Measurements from ENCODE around the gene TNS4.
A peak's percentile ranks its signal among the peaks of the same experiment; 100 is the strongest.

TNS4 gene

DNA sequence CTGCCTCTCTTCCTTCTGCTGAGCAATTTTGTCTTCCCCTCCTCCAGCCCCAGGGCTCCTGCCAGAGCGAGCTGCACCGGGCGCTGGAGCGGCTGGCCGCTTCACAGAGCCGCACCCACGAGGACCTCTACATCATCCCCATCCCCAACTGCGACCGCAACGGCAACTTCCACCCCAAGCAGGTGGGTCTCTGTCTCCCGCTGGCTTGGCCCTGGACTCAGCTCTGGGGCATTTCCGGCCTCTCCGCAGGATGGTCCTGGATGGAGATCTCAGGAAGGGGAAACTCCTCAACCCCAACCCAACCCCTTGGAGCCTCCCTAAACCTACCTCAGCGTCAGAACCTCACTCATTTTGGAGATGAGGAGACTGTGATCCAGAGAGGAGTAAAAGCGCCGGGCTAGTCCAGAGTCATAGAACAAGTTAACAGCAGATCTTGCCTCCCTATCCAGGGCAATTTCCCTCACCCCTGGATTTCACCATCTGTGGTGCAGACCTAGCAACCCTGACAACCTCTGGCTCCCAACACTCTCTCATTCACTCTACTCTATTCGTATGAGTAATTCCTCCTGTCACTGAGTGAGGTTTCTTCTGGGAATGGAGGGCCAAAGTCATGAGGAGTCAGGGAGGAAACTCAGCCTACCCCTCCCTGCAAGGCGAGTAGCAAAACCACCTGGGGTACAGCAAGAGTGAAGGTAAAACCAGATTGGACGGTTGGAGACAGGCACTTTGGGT is 47.4 kb downstream of the TNS4 start:
- DNase-seq: no peak

DNA sequence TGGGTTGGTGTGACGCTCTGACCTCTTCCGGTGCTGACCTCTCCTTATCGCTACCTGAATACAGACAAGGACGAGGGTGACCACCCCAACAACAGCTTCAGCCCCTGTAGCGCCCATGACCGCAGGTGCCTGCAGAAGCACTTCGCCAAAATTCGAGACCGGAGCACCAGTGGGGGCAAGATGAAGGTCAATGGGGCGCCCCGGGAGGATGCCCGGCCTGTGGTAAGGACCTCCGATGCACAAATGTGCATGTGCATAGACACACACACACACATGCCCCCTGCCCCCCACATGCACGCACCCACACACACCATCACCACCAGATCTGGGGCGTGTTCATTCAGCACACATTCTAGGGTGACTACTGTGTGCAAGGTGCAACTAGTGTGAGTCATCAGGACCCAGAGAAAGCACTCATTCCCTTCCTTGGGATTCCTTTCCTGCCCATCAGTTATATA is 48.5 kb downstream of the TNS4 start:
- DNase-seq: no peak

DNA sequence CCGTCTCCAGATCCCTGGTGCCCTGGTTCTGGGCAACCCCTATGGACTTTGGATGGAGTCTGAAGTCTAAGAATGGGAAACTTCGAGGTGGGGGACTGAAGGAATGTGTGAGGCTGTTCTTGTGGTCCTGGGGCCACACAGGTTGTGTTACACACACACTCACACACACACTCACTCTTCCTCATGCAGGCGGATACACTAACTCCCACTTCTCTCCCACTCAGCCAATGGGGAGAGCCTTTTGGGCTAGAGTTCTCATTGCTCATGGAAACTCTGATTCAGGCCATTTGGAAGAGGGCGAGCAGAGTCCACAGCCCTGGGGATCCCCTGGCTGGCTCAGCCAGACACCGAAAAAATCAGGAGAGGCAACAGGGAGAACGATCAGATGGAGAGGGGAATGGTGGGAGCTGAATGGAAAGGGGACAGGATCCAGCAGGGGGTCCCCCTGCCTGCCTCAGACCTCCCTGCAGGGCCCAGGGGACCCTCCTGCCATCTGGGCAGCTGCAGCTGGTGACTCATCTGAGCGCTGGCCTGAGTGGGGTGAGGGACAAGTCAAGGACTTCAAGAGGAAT is 49.1 kb downstream of the TNS4 start:
- no peak for DNase-seq

GRCh38 chr17:40451420-40451819 is 50.0 kb downstream of the TNS4 start:
- no peak for DNase-seq

GRCh38 chr17:40450175-40450574 is 51.2 kb downstream of the TNS4 start:
- DNase-seq: peak; percentile 40

DNA sequence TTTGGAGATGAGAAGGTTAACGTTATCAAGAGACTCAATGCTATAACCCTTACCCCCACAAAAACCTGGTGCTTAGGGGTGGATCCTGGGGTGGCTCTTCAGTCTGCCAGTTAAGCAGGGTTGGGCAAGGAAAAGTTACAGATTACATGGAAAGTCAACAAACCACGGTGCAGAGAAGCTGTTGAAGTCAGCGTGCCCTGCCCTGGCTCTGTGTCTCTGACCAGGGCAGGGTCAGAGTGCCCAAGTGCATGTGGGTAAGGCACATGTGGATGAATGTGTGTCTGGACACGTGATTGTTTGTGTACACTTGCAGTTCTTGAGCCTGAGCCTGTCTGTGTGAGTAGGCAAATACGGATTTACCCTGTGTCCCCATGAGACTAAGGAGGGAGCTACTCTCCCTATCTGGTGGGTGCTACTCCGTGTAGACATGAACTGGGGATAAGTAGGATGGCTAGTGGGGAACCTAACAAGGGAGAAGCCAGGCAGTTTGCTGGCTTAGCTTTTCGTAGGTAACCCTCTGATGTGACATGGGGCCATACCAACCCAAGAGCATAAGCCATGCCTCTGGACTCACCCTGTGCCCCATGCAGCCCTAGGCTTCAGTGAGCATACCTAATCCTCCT is 52.7 kb downstream of the TNS4 start:
- no peak for DNase-seq

DNA sequence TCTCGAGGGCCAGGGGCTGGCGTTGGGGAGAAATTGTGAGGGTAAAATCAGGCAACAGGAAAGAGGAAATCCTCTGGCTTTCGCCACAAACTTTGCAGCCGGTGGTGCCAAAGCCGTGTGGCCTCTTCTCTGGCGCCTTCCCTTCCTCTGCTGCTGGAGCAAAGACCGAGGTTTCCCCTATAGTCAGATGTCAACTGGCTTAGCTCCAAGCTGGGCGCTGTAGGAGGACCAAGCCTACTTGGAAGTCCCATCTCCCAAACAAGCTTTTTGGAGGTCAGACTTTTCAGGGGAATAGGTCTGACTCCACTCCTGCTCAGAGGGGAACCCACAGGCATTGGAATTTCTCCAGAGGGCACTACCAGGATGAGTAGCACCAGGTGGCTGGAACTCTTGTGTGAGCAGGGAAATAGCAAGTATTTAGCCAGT is 53.2 kb downstream of the TNS4 start:
- no peak for DNase-seq

GRCh38 chr17:40447806-40448205 is 53.6 kb downstream of the TNS4 start:
- no peak for DNase-seq

GRCh38 chr17:40447148-40447644 is 54.2 kb downstream of the TNS4 start:
- DNase-seq: no peak

GRCh38 chr17:40445751-40446468 is 55.5 kb downstream of the TNS4 start:
- DNase-seq: no peak

- no peak for DNase-seq
These were observed 57.2 kb downstream of the TNS4 start for GRCh38 chr17:40443988-40444899.

DNA sequence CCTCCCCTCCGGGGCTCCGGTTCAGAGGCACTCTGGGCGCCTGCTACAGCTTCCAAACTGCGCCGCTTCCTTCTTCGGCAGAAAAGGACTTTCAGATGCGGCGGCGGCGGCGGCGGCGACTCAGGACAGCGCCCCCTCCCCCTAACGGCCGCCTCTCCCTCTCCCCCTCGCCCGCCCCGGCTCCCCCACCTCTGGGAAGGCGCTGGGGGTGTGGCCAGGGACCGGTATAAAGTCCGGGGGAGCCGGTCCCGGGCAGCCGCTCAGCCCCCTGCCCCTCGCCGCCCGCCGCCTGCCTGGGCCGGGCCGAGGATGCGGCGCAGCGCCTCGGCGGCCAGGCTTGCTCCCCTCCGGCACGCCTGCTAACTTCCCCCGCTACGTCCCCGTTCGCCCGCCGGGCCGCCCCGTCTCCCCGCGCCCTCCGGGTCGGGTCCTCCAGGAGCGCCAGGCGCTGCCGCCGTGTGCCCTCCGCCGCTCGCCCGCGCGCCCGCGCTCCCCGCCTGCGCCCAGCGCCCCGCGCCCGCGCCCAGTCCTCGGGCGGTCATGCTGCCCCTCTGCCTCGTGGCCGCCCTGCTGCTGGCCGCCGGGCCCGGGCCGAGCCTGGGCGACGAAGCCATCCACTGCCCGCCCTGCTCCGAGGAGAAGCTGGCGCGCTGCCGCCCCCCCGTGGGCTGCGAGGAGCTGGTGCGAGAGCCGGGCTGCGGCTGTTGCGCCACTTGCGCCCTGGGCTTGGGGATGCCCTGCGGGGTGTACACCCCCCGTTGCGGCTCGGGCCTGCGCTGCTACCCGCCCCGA is 58.0 kb downstream of the TNS4 start, which contains the start of gene IGFBP4:
Gene IGFBP4 (plus strand): TSS at position 255 of the 792 bp plus-strand sequence. CDS start 286 bp downstream, at position 541.
- peak; percentile 74 for DNase-seq

- no peak for DNase-seq
These were observed 58.8 kb downstream of the TNS4 start for GRCh38 chr17:40442392-40443195.

DNA sequence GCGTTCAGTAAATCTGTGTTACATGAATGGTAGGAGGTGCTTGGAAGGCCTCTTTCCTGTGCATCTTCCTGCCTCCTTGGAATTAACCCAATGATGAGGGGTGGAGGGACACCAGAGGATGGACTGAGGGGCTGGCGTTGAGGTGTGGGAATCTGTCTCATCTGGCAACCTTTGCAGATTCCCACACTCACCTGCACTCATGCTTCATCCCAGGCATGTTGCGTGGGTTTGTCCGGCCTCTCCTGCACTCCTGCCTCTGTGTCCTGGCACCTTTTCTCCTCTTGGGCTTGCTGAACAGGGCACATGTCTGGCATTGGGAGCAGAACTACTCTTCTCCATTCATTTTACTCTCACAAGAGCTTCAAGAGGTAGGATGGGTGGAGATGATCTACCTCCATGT is 61.3 kb downstream of the TNS4 start:
- DNase-seq: no peak

DNA sequence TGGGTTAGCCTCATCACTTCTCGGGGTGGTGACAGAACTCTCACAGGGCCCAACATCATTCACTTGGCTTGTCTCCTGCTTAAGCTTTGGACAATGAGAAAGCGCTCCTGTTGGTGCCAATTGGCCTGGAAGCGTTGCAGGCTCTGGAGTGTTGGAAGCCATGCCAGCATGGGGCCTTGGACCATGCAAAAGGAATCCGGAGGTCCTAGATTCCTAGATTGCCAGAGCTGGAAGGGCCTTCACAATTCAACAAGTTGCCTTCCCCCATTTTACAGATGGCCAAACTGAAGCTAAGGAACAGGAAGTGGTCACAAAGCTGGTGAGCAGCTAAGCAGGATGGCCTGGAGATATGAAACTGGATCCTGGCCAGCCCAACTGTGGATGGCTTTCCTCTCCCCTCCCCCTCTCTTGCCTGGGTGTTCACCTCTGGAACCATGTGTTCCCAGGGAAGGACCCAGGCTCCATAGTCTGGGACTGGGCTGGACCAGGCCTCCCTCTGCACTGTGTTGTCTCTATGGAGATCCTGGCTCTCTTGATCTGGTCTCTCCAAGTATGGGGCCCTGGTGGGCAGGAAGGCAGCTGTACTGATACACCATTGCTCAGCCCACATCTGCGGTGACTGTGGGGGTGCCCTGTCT is 64.2 kb downstream of the TNS4 start:
- no peak for DNase-seq

DNA sequence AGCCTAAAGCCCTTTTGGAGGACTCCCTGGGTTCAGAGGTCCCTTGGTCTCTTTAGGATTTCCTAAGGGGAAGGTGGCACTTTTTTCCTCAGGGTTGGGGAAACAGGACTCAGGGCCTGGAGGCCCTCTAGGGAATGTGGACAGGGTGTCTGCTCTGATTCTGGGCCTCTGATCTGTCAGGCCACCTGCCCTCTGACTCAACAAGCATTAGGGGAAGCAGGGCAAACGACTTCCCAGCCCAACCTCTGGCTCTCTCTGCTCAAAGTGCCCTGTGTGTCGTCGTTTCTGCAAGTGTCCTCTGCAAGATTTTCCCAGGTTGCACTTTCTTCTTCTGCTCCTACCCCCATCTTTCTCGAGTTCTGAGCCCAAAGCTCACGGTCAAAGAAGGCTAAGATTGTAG is 64.8 kb downstream of the TNS4 start:
- DNase-seq: no peak

DNA sequence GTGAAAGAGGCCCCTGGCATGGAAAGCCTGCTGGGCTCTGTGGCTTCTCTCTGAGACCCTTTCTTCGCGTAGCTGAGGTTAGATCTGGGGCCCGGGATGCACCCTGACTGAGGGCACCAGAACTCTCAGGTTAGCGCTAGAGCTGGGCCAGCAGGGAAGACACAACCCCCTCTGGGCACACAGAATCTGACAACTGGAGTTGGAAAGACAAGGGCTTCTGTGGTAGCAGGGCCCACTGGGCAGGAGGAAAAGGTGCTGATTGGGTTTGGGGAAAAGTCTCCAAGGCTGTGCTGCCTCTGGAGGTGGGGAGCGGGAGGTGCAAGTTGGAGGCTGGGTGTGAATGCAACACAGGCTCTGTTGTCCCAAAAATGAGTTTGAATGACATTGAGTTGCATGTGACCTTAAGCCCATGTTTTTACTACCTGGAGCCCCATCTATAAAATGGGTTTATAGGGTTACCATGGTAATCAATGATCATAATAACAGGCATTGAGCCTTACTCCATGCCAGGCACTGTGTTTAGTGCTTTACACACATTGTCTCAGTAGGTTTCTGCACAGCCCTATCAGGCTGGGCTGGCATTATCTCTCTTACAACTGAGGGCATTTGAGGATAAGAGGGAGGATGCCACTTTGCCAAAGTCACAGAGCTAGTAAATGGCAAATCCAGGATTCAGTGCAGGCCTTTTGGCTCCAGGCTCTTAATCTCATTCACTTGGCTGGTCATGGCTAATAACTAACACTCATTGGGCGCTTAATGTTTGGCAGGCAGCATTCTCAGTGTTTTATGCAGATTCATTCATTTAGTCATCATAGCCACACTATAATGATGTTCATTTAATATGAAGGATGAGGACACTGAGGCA is 67.6 kb downstream of the TNS4 start:
- no peak for DNase-seq

- DNase-seq: no peak
These were observed 68.4 kb downstream of the TNS4 start for GRCh38 chr17:40432864-40433528.
